Glomerular visceral epithelial cell (primary cell): Measurements from ENCODE around the gene PTPN23.

ENCODE experiments used
- DNase-seq: peaks from one replicate; pipeline ENCODE4 v3.0.0-alpha.2; 2016; ENCODE audit errors: extremely low spot score

PTPN23 gene

DNA sequence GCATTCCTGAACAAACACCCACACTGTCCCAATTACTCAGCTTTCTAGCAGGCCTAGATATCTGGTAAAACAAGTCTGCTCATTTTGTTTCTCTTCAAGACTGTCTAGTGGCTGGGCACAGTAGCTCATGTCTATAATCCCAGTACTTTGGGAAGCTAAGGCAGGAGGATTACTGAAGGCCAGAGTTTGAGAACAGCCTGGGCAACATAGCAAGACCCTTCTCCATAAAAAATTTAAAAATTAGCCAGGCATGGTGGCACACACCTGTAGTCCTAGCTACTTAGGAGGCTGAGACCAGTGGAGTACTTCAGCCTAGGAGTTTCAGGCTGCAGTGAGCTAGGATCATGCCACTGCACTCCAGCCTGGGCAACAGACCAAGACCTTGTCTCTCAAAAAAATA is 6.2 kb upstream of the PTPN23 start:
- no peak for DNase-seq

GRCh38 chr3:47376393-47376792 is 4.4 kb upstream of the PTPN23 start:
- DNase-seq: no peak

- no peak for DNase-seq
Measured at GRCh38 chr3:47377186-47377585, 3.6 kb upstream of the PTPN23 start.

GRCh38 chr3:47378869-47379268 is 2.0 kb upstream of the PTPN23 start:
- no peak for DNase-seq

DNA sequence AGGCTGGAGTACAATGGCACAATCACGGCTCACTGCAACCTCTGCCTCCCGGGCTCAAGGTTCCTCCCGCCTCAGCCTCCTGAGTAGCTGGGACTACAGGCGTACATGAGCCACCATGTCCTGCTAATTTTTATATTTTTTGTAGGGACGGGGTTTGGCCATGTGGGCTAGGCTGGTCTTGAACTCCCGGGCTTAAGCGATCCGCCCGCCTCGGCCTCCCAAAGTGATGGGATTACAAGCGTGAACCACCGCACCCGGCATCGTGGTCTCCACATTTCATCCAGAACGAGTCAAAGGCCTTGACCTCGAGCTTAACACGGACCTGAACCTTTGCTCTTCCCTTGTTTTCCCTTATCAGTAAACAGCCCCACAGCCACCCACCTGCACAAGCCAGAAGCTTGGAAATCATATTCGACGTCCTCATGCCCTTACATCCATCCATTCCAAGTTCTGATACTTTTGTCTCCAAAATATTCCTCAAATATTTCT is 1.4 kb upstream of the PTPN23 start:
- DNase-seq: no peak

- no peak for DNase-seq
Measured at GRCh38 chr3:47380026-47380600, 708 bp upstream of the PTPN23 start.

DNA sequence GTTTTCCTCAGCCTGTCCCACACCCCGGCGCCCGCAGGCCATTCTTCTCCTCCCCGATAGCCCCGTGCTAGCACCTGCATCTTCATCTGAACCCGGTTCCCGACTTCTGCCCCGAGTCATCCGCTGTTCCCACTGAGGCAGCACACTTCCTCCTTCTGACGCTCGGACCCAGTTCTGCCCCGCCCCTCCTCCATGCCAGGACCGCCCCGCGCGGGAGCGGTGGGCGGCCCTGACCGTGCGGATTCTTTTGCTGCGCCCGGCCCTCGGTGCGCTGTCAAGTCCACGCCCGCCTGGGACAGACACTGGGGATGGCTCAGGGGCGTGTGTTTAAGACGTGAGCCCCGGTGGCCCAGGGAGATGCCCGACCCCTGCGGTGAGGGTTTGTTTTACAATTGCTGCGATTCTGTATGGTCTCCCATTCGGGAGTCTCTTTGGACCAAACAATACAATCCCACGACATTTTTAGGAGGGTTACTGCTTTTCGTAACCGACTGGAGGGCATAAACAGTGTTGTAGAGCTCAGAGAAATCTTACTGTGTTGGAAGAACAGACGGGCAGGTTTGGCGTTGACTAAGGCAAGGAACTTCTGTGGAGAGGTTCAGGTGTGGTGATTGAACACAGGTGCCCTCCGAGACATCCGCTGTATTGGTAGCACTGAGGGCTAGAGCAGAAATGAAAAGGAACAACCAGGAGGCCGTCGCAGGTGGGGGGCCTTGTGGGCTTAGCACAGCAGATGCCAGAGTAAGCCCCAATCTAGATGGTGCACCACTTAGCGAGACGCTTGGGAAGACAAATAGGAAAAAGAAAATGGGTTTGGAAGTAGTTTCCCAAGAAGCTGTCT is 716 bp downstream of the PTPN23 start:
- DNase-seq: peak; percentile 89

GRCh38 chr3:47384425-47384824 is 3.6 kb downstream of the PTPN23 start:
- no peak for DNase-seq

GRCh38 chr3:47385007-47385406 is 4.2 kb downstream of the PTPN23 start:
- DNase-seq: no peak

DNA sequence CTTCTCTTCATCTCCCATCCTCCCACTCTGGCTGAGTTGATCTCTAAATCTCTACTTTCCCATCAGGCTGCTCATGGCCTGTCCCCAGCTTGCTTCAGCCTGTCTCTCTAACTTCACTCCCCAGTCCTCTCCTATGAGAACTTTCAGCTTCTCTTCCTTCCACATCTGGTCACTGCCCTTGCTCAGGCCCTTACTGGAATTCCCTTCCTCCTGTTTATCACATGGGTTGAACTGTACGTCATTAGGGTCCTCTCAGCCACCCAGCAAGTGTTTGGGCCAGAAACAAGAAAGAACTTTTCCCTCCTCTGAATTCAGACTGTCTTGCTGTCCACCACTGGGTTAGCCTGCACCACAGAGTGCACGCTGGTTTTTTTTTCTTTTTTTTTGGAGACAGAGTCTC is 5.0 kb downstream of the PTPN23 start:
- no peak for DNase-seq

DNA sequence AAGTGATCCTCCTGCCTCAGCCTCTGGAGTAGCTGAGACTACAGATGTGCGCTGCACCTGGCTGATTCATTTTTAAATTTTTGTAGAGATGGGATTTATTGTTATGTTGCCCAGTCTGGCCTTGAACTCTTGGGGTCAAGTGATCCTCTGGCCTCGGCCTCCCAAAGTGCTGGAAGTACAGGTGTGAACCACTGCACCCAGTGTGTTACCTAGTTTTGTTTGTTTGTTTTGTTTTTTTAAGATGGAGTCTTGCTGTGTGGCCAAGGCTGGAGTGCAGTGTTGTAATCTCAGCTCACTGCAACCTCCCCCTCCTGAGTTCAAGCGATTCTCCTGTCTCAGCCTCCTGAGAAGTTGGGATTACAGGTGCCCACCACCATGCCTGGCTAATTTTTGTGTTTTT is 12.1 kb downstream of the PTPN23 start:
- DNase-seq: no peak

GRCh38 chr3:47394140-47394870 is 13.5 kb downstream of the PTPN23 start:
- no peak for DNase-seq

GRCh38 chr3:47394881-47395280 is 14.1 kb downstream of the PTPN23 start:
- DNase-seq: no peak

DNA sequence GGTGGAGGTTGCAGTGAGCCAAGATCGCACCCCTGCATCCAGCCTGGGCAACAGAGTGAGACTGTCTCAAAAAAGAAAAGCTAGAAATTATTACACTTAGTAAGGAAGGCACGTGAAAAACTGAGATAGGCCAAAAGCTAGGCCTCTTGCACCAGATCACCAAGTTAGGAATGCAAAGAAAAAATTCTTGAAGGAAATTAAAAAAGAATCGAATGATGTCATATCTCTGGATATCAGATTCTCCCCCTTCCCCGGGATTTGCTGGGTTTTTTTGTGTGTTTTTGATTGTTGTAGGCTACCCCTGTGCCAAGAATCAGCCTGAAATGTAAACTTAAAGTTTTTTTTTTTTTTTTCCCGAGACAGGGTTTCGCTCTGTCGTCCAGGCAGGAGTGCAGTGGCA is 17.4 kb downstream of the PTPN23 start:
- DNase-seq: no peak

DNA sequence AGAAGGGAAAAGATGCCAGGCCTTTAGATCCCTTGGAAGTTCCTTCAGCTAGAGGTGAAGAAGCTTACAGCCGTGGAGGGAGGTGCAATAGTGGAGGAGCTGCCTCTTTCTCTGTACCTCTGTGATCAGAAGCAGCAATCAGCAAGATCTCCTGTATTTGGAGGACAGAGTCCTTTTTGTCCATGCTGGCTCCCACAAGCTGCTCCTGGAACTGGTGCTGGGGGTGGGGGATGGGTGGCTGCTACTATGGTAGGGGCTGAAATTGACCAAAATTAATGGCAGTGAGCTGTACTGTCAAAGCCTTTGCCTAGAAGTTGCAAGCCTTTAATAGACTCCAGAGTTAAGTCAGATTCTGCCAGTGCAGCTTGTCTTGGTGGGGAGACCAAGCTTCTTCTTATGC is 18.2 kb downstream of the PTPN23 start:
- DNase-seq: no peak

GRCh38 chr3:47399531-47400270 is 18.9 kb downstream of the PTPN23 start:
- no peak for DNase-seq

DNA sequence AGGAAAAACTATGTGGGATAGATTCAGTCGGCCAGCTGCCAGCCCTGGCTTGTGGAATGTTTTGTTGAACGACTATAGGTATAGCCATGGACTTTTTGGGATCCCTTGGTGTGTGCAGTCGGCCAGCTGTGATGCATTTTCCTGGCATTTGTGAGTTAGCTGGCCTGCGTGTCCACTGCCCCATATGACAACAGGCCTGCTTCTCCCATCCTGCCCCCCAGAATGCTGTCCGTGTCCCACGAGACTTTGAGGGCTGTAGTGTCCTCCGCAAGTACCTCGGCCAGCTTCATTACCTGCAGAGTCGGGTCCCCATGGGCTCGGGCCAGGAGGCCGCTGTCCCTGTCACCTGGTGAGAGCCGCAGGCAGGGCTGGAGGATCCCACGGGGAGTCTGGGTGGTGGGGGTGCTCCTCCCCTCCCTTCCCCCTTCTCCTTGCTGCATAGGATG is 23.6 kb downstream of the PTPN23 start:
- DNase-seq: no peak

GRCh38 chr3:47404955-47405790 is 24.4 kb downstream of the PTPN23 start:
- DNase-seq: no peak

- no peak for DNase-seq
Measured at GRCh38 chr3:47405820-47406761, 25.3 kb downstream of the PTPN23 start.

DNA sequence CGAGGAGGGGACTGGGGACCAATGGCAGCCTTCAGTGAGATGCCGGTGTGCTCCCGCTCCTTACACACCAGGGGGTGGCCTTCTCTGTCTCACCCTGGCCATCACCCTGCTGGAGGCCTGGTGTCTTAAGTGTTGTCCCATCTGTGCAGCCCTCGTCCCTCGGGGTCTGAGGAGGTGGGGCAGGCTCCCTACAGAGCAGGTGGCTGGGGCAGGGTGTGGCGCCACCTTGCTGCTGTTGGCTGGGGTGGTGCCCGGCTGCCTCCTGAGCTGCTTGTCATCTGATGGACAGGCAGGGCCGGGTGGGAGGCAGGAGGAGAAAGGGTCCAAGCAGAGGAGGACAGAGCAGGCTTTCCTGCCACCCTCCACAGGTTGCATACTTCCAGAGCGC is 25.9 kb downstream of the PTPN23 start:
- DNase-seq: no peak
